GM19035 (cell line): ENCODE data around the gene GTF2A1L.
"Not testable (repeated sequence)": the region's sequence is repeated elsewhere in the genome, so short reads cannot be mapped to it uniquely, and the experiment has no call there.

Experiments used
- ATAC-seq: cut with Tn5 transposase; IDR thresholded peaks from one replicate; pipeline ENCODE4 v1.9.1; 2021; ENCODE audit not compliant: unreplicated experiment

GTF2A1L gene

DNA sequence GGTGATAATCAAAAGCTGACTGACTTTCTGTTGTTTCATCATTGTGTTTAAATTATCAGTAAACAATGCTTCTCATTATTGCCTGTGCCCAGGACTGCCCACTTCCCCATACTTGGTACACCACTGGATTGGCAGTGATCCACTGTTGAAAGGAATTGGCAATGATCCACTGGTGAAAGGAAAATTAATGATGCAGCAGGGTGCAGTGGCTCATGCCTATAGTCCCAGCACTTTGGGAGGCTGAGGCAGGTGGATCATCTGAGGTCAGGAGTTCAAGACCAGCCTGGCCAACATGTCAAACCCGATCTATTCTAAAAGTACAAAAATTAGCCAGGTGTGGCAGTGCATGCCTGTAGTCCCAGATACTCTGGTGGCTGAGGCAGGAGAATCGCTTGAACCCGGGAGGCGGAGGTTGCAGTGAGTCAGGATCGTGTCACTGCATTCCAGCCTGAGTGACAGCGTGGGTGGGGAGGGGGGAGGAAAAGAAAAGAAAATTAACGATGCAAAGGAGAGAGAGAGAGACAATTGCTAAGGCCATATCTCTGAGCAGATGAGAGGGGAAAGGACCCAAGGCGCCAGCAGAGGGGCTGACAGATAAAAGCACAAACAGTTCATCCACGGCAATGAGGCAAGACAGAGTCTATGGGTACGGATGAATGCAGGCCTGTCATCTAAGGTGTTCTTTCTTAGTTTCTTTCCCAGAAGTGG, 10.2 kb upstream of the GTF2A1L start:
- no peak for ATAC-seq

- no peak for ATAC-seq
Measured at GRCh38 chr2:48613211-48613610, 4.4 kb upstream of the GTF2A1L start.

DNA sequence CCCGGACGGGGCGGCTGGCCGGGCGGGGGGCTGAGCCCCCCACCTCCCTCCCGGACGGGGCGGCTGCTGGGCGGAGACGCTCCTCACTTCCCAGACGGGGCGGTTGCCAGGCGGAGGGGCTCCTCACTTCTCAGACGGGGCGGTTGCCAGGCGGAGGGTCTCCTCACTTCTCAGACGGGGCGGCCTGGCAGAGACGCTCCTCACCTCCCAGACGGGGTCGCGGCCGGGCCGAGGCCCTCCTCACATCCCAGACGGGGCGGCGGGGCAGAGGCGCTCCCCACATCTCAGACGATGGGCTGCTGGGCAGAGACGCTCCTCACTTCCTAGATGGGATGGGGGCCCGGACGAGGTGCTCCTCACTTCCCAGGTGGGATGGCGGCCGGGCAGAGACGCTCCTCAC, 3.1 kb upstream of the GTF2A1L start:
- not testable (repeated sequence) for ATAC-seq

DNA sequence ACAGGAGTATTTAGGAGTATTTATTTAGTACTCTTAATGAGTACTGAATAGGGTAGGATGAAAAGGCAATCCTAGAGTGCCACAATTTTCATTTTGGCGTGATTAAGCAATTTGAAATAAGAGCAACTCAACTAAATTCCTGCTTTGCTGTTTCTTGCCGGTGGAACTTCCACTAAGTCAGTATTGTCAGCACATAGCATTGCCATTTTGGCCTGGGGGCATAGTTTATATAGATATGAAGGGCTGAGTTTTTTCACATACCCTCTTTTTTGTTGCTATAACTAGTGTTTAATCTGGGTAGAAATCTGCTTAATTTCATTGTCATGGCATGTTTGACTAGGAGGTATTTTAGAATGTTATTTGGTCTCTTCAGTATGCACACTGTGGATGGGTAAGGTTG, 1.9 kb downstream of the GTF2A1L start:
- ATAC-seq: no peak

DNA sequence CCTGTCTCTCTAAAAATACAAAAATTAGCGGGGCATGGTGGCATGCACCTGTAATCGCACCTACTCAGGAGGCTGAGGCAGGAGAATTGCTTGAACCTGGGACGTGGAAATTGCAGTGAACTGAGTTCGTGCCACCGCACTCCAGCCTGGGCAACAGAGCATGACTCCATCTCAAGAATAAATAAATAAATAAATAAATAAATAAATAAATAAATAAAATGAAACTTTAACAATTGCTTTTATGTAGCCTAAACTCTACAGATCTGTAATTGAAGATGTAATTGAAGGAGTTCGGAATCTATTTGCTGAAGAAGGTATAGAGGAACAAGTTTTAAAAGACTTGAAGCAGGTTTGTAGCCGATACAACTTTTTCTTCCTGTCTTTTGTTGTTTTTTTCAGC, 2.9 kb downstream of the GTF2A1L start:
- ATAC-seq: no peak

- not testable (repeated sequence) for ATAC-seq
Measured at GRCh38 chr2:48622691-48623090, 5.0 kb downstream of the GTF2A1L start.

GRCh38 chr2:48624696-48625095, 7.0 kb downstream of the GTF2A1L start:
- no peak for ATAC-seq

GRCh38 chr2:48626047-48626446, 8.4 kb downstream of the GTF2A1L start:
- ATAC-seq: no peak

DNA sequence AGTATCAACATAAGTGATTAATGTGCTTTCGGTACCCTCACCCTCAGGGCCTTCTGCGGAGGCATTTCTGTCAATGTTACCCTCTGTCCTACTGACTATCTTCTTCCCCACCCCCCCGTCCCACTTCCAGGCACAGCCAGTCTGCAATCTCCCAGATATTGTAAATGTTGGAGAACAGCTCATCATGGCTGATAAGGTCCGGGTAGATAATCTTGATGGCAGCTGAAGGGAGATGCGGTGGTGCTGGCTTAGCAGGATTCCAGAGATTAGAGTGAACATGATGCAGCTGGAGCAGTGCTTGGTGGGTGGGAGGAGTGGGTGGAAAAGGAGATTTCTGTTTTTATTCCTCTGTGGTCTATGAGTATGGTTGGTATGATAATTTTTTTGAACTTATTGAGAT, 15.5 kb downstream of the GTF2A1L start:
- ATAC-seq: no peak

GRCh38 chr2:48635786-48636185, 18.1 kb downstream of the GTF2A1L start:
- ATAC-seq: no peak

DNA sequence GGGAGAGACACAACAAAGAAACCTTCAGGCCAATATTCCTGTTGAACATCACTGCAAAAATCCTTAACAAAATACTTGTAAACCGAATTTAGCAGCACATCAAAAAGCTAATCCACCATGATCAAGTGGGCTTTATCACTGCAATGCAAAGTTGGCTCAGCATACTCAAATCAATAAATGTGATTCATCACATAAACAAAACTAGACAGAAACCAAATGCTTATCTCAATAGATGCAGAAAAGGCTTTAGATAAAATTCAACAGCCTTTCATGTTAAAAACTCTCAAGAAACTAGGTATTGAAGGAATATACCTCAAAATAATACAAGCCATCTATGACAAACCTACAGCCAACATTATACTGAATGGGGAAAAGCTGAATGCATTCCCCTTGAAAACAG, 20.6 kb downstream of the GTF2A1L start:
- no peak for ATAC-seq

- no peak for ATAC-seq
Measured at GRCh38 chr2:48651158-48651790, 33.6 kb downstream of the GTF2A1L start.

DNA sequence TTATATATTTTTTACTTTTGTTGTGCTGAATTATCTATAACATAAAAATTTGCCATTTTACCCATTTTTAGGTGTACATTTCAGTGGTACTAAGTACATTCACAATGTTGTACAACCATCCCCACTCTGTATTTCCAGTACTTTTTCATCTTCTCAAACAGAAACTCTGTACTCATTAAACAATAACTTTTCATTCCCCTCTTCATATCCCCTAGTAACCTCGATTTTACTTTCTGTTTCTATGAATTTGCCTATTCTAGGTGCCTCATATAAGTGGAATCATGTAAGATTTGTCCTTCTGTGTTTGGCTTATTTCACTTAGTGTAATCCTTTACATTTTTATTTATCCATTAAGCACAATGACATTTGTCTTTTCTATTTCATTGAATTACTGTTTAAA, 51.3 kb downstream of the GTF2A1L start:
- ATAC-seq: no peak

- ATAC-seq: no peak
Measured at GRCh38 chr2:48673581-48673980, 55.9 kb downstream of the GTF2A1L start.

DNA sequence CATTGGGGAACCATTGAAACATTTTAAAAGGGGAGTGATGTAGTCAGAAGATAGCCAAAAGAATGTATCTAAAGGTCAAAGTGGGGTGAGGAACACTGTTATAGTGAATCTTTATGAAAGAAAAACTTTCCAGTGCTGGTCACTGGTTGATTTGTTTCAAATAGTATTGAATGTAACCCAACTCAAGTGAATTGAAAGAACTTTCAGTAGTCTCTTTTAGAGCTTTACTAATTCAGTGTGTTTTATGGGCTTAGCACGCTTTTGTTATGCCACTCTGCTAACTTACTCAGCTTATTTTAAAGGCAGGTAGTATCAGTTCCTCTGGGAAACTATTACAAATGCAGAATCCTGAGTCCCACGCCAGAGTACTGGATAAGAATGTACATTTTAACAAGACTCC, 57.3 kb downstream of the GTF2A1L start:
- no peak for ATAC-seq

DNA sequence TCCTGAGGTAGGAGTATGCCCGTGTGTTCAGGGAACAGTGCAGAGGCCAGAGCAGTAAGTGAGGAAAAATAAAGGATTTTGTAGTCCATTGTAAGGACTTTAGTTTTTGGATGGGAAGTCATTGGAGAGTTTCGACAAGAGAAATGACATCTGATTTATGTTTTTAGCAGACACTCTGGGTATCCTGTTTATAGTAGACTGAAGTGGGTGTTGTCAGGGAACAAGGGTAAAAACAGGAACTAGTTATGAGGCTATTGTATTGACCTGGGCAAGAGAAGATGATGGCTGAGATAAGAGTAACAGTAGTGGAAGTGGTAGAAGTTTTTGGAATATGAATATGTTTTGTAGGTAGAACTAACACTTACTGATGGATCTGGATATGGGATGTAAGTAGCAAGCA, 59.8 kb downstream of the GTF2A1L start:
- no peak for ATAC-seq

DNA sequence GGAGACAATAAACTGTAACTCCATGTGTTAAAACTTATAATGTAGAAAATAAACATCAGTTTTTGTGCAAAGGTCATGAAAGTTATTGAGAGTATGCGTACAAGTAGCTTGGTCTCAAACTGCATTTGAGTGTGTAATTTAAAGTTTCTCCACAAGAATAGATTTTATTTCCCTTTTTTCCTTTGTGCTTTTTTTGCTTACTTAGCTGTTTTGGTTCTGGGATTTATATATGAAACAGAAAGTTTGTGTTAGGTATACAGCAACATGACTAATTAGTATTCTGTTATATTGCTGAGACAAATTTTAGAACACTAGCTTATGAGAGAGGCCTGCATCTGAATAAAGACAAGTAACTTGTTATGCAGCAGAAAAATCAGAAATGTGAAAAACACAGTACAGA, 67.5 kb downstream of the GTF2A1L start:
- no peak for ATAC-seq

GRCh38 chr2:48691935-48692691, 74.5 kb downstream of the GTF2A1L start:
- no peak for ATAC-seq

GRCh38 chr2:48693066-48693465, 75.4 kb downstream of the GTF2A1L start:
- no peak for ATAC-seq

GRCh38 chr2:48693645-48694044, 76.0 kb downstream of the GTF2A1L start:
- ATAC-seq: no peak

DNA sequence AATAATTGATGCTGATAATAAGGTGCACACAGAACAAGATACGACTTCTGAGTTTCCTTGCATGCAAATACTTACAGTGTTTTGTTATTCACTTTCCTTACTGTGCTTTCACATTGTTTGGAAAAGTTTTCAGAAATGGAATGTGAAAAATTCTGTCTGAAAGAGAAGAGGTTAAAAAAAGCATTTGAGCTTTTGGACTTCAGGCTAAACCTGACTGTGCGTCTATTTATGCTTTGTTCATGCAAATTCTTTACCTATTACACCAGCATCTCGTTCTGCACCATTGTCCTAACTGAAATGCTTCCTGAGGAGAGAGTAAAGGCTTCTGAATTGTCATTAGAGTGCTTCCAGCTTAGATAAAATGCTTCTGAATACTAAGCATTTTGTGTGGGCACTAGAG, 76.5 kb downstream of the GTF2A1L start:
- ATAC-seq: no peak

- ATAC-seq: no peak
Measured at GRCh38 chr2:48695991-48696390, 78.3 kb downstream of the GTF2A1L start.
